GM12878 (cell line): ENCODE results near the gene CEACAM1. TPM values are rescaled to one million over a fixed set of nuclear protein-coding genes. Genes with fewer than 3 reads are reported as not detected.

Experiments used
- ATAC-seq: fragments of 200-7000 bp; cut with Tn5 transposase; 3 replicates; pipeline ENCODE4 v1.9.1; 2020; ENCODE audit warnings: mild to moderate bottlenecking, moderate library complexity
- BruUV-seq: library from RNA; stranded (reverse); fragments of 400-500 nt; replicated peaks from 2 replicates; lab custom pipeline; 2021; lab: Mats Ljungman, UMichigan
- CTCF ChIA-PET: fragments of 300-600 bp; sonication (Branson Sonifier 250); formaldehyde crosslinking; extraction: SDS; loops from one replicate; lab custom pipeline; 2021; ENCODE audit warnings: inconsistent platforms; lab: Yijun Ruan, JAX
- POLR2A ChIA-PET: fragments of 350-600 bp; formaldehyde crosslinking; extraction: SDS; loops from one replicate; lab custom pipeline; 2021; ENCODE audit warnings: inconsistent platforms; lab: Charles Lee
- RAD21 ChIA-PET: fragments of 300-600 bp; sonication (Branson Sonifier 250); formaldehyde crosslinking; loops from one replicate; lab custom pipeline; 2023; ENCODE audit warnings: antibody characterized with exemption; ENCODE audit not compliant: unreplicated experiment; lab: Charles Lee
- SMC1A ChIA-PET: fragments of 300-600 bp; sonication (Branson Sonifier 250); formaldehyde crosslinking; loops from one replicate; lab custom pipeline; 2023; ENCODE audit not compliant: unreplicated experiment, uncharacterized antibody; lab: Charles Lee
- DNase-seq: peaks from one replicate; pipeline ENCODE4 v3.0.0-alpha.2; 2011; ENCODE audit warnings: low read depth, low spot score
- FAIRE-seq: peaks from 3 replicates; lab custom pipeline; 2011; peaks lifted over from hg19 to GRCh38; lab: Jason Lieb, UNC
- H2AFZ ChIP-seq: 2 replicates; pipeline ENCODE4 v1.6.0; 2011; ENCODE audit warnings: low read depth, low read length, control low read depth; ENCODE audit not compliant: control insufficient read depth
- H3K27ac ChIP-seq: 2 replicates; pipeline ENCODE4 v1.5.1; 2011; ENCODE audit warnings: control low read depth; ENCODE audit not compliant: control insufficient read depth, insufficient read depth
- H3K27me3 ChIP-seq, 2 experiments: replicated peaks in 1 of 2; 2 replicates each; pipeline versions ENCODE4 v1.6.0 to v1.6.1; 2011; ENCODE audit warnings: low read length in 1 of 2; ENCODE audit not compliant: control insufficient read depth in 2 of 2, insufficient read depth in 2 of 2
- H3K36me3 ChIP-seq, 2 experiments: 2 replicates each; pipeline ENCODE4 v1.5.1; 2011; ENCODE audit warnings: low read length in 1 of 2; ENCODE audit not compliant: control insufficient read depth in 2 of 2, insufficient read depth in 2 of 2
- H3K4me1 ChIP-seq: 2 replicates; pipeline ENCODE4 v1.6.1; 2011; ENCODE audit warnings: mild to moderate bottlenecking, low read length, moderate library complexity, mixed read lengths; ENCODE audit not compliant: control insufficient read depth, insufficient read depth
- H3K4me2 ChIP-seq: 2 replicates; pipeline ENCODE4 v1.6.0; 2011; ENCODE audit warnings: control low read depth; ENCODE audit not compliant: control insufficient read depth, insufficient read depth
- H3K4me3 ChIP-seq: fragments of 200-600 bp; sonication (generic); 2 replicates; pipeline ENCODE4 v1.5.1; 2016
- H3K79me2 ChIP-seq: 2 replicates; pipeline ENCODE4 v1.6.0; 2011; ENCODE audit warnings: low read length; ENCODE audit not compliant: control insufficient read depth, insufficient read depth
- H3K9ac ChIP-seq: 2 replicates; pipeline ENCODE4 v1.8.0; 2011; ENCODE audit warnings: low read length, control low read depth, mixed read lengths; ENCODE audit not compliant: control insufficient read depth, insufficient read depth
- H3K9me3 ChIP-seq: replicated peaks from 3 replicates; pipeline ENCODE4 v1.5.1; 2011; ENCODE audit warnings: mild to moderate bottlenecking, low read length; ENCODE audit not compliant: control insufficient read depth, insufficient read depth
- H4K20me1 ChIP-seq: 2 replicates; pipeline ENCODE4 v1.6.0; 2011; ENCODE audit not compliant: control insufficient read depth, insufficient read depth
- ATF2 ChIP-seq: IDR thresholded peaks from 2 replicates; pipeline ENCODE4 v1.6.1; 2012; ENCODE audit warnings: low read length, inconsistent platforms
- CHD4 ChIP-seq: fragments of 200-600 bp; sonication (generic); IDR thresholded peaks from 2 replicates; pipeline ENCODE4 v1.6.1; 2016; ENCODE audit warnings: mild to moderate bottlenecking
- CUX1 ChIP-seq: IDR thresholded peaks from 2 replicates; pipeline ENCODE4 v1.6.1; 2012; ENCODE audit warnings: improper control_type of control experiment, low read depth, low read length; ENCODE audit not compliant: insufficient replicate concordance
- NR2F1 ChIP-seq: fragments of 450-650 bp; conservative IDR thresholded peaks from 2 replicates; pipeline ENCODE4 v1.6.1; 2017; ENCODE audit warnings: mild to moderate bottlenecking
- WRNIP1 ChIP-seq: IDR thresholded peaks from 2 replicates; pipeline ENCODE4 v1.6.1; 2011; ENCODE audit warnings: low read depth, low read length, improper control_type of control experiment, borderline replicate concordance
- WGBS: methylation state at CpG from one replicate; pipeline ENCODE4 v1.1.6; 2016; ENCODE audit warnings: low lambda C conversion rate; ENCODE audit not compliant: insufficient replicate concordance, insufficient coverage; ENCODE audit errors: missing lambda C conversion rate; 5-methylcytosine and 5-hydroxymethylcytosine counted together
- in situ Hi-C: fragments of 300-500 bp; cut with MboI; formaldehyde crosslinking; loops from 9 replicates; pipeline ENCODE4 v1.14.3; 2018; ENCODE audit warnings: mixed read lengths
- intact Hi-C: fragments of 100-400 bp; cut with micrococcal nuclease; formaldehyde crosslinking; loops from one replicate; pipeline ENCODE4 v1.14.2; 2022; ENCODE audit not compliant: unreplicated experiment
- polyA plus RNA-seq, 11 experiments: library from polyadenylated mRNA; depleted of rRNA in 4 of 11; unstranded in 6 of 11; stranded (reverse) in 5 of 11; fragments of >200 nt; fragmentation: Nextera tagmentation in 4 of 11; fragmentation: Illumina TruSeq in 1 of 11; extraction: Ambion mirVana in 4 of 11; extraction: Trizol in 1 of 11; gene quantifications; 1 replicate in 1 of 11; 2 replicates in 10 of 11; pipeline versions ENCODE4 v1.2.1 to v1.2.3, GENCODE V29; 2011 to 2016; ENCODE audit warnings: inconsistent platforms in 2 of 11, missing spikeins in 2 of 11, low read depth in 1 of 11
- total RNA-seq, 4 experiments: library from RNA; depleted of rRNA in 3 of 4; stranded (reverse); fragments of >200 nt in 3 of 4; fragmentation: Illumina TruSeq in 1 of 4; extraction: Trizol in 1 of 4; gene quantifications; 2 replicates each; pipeline versions ENCODE4 v1.2.1 to v1.2.3, GENCODE V29; 2013 to 2021

The CEACAM1 gene
- total and polyA plus RNA-seq, 10 of the 15 experiments (the other 5 are each of a cell fraction or from before 2014, with no cell fraction given), result 3.9 to 24.0 (median 6.5) TPM

GRCh38 chr19:42472402-42473147 lies 55.7 kb downstream of the CEACAM1 start (continued):
- TF ChIP-seq CUX1 (no peak), CHD4 (no peak)

GRCh38 chr19:42471554-42472249 lies 56.6 kb downstream of the CEACAM1 start:
- intact Hi-C loops, result no loop called here
- ChIA-PET RAD21 (interaction anchor here (2.9 kb wide), 1 partner anchor 57 kb away, joined by 15 read pairs; the partner anchor contains the start of gene CEACAM1), SMC1A (interaction anchor here (0.9 to 3.7 kb wide), 4 partner anchors 21 to 58 kb away, joined by 3 to 20 read pairs (median 6); partner anchors contain the start of gene CEACAM1), CTCF (interaction anchor here (0.9 to 2.6 kb wide), 8 partner anchors 11 to 57 kb away, joined by 3 to 23 read pairs (median 3); partner anchors contain the start of gene CEACAM1), POLR2A (interaction anchor here (0.6 to 1.2 kb wide), 2 partner anchors 11 to 17 kb away, joined by 3 to 11 read pairs; no protein-coding TSS in a partner anchor)
- Histone ChIP-seq H3K9ac (no peak overlapping the region), H3K27me3 (no peaks in the 10 kb centered on the region), H3K4me2 (no peak overlapping the region), H3K4me3 (no peak overlapping the region), H3K4me1 (peaks cover 11% of the 10 kb centered on the region), H3K79me2 (no peaks in the 10 kb centered on the region), H3K27ac (no peak overlapping the region), H3K9me3 (no peaks in the 10 kb centered on the region), H3K36me3 (no peaks in the 10 kb centered on the region), H2AFZ (no peak overlapping the region), H4K20me1 (no peaks in the 10 kb centered on the region)
- FAIRE-seq (no peak), DNase-seq (no peak), ATAC-seq (no peak)
- BruUV-seq, result no TSS peak
- in situ Hi-C loops, result no loop called here
- TF ChIP-seq NR2F1 (no peak), WRNIP1 (no peak), ATF2 (no peak)
- 44% methylated on average over 7 of the region's 7 CpGs for WGBS
